ENCODE measurements around the gene CBLN4.

CBLN4 gene

DNA sequence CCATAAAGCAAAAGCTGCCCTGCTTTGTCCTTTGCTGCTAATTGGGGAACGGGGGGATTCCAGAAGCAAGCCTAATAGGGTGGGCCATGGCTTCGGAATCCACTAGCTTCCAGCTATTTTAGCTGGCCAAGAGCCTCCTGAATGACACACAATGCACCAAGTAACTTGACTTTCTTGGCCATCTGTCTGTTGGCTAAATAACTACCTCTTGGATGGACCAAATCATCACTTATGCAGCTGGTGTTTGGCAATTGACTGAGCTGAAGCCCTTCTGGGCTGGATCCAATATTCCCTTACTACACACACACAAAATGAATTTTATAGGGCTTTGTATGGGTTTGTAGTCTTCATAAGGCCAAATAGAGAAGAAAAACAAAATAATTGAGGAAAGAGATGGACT is 8.8 kb upstream of the CBLN4 start:
- Histone ChIP-seq H3K27ac (ENCODE audit: low read length) (no peak overlapping the region), H3K4me2 (ENCODE audit: low read depth, low read length) (no peak overlapping the region)
- TF ChIP-seq CTCF (IDR thresholded peaks at IDR 0.05; ENCODE audit: low read length) (no peak), EZH2phosphoT487 (IDR thresholded peaks at IDR 0.05; ENCODE audit: low read length) (no peak), EZH2 (optimal IDR thresholded peaks at IDR 0.05; ENCODE audit: low read depth, low read length) (no peak)

GRCh38 chr20:56004611-56005388 is 519 bp downstream of the CBLN4 start:
- Histone ChIP-seq H3K9me2 (replicated peaks; ENCODE audit: insufficient read depth, low read length) (no peaks in the 10 kb centered on the region), H3K27ac (ENCODE audit: low read length) (no peak overlapping the region), H3F3A (ENCODE audit: insufficient read depth, low read length) (no peaks in the 10 kb centered on the region), H3K79me2 (ENCODE audit: low read length) (no peaks in the 10 kb centered on the region), H3K4me3 (ENCODE audit: low read length) (no peak overlapping the region), H3K9ac (ENCODE audit: low read length) (no peak overlapping the region), H4K20me1 (ENCODE audit: insufficient read depth, low read length) (no peaks in the 10 kb centered on the region), H2AFZ (ENCODE audit: low read length) (no peak overlapping the region), H3K9me3 (replicated peaks; ENCODE audit: insufficient read depth, low read length) (no peaks in the 10 kb centered on the region), H3K4me2 (ENCODE audit: low read depth, low read length) (no peak overlapping the region), H3K4me1 (ENCODE audit: low read length) (no peaks in the 10 kb centered on the region), H3K27me3 (replicated peaks; ENCODE audit: insufficient read depth, low read length) (no peaks in the 10 kb centered on the region), H3K36me3 (replicated peaks; ENCODE audit: insufficient read depth, low read length) (no peaks in the 10 kb centered on the region)
- no peak for DNase-seq
- TF ChIP-seq EZH2 (optimal IDR thresholded peaks at IDR 0.05; ENCODE audit: low read depth, low read length) = no peak
- TF ChIP-seq CTCF (IDR thresholded peaks at IDR 0.05; ENCODE audit: low read length) = no peak
- TF ChIP-seq EZH2phosphoT487 (IDR thresholded peaks at IDR 0.05; ENCODE audit: low read length) = no peak

More for the DNA sequence above, 8.8 kb upstream of the CBLN4 start:
- Histone ChIP-seq H3K9me2 (replicated peaks; ENCODE audit: insufficient read depth, low read length) (no peaks in the 10 kb centered on the region), H3F3A (ENCODE audit: insufficient read depth, low read length) (no peaks in the 10 kb centered on the region), H4K20me1 (ENCODE audit: insufficient read depth, low read length) (no peaks in the 10 kb centered on the region), H2AFZ (ENCODE audit: low read length) (no peak overlapping the region), H3K79me2 (ENCODE audit: low read length) (no peaks in the 10 kb centered on the region), H3K4me1 (ENCODE audit: low read length) (no peaks in the 10 kb centered on the region), H3K9ac (ENCODE audit: low read length) (no peak overlapping the region), H3K9me3 (replicated peaks; ENCODE audit: insufficient read depth, low read length) (no peaks in the 10 kb centered on the region), H3K36me3 (replicated peaks; ENCODE audit: insufficient read depth, low read length) (no peaks in the 10 kb centered on the region), H3K4me3 (ENCODE audit: low read length) (no peak overlapping the region), H3K27me3 (replicated peaks; ENCODE audit: insufficient read depth, low read length) (no peaks in the 10 kb centered on the region)
- no peak for DNase-seq

DNA sequence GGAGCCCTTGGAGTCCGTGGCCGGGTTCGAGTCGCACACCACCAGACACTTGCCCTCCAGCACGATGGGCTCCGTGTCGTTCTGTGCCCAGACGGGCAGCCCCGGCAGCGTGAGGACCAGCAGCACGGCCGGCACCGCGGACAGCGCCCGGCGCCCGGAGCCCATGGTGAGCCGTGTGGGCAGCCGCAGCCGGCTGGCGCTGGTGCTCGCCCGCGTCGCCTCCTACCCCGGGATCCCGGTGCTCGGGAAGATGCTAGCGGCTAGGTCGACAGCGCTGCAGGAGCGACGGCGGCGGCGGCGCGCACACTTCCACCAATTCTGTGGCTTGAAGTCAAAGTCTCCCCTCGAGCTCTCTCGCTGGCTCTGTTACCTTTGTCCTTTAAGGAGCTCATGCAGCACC is 1.3 kb downstream of the CBLN4 start:
- no peaks in the 10 kb centered on the region for H3K27me3 ChIP-seq (replicated peaks; ENCODE audit: insufficient read depth, low read length)
- no peak overlapping the region for H3K9ac ChIP-seq (ENCODE audit: low read length)
- no peaks in the 10 kb centered on the region for H3K36me3 ChIP-seq (replicated peaks; ENCODE audit: insufficient read depth, low read length)
- H3K9me2 ChIP-seq (replicated peaks; ENCODE audit: insufficient read depth, low read length) = no peaks in the 10 kb centered on the region
- H4K20me1 ChIP-seq (ENCODE audit: insufficient read depth, low read length) = no peaks in the 10 kb centered on the region
- no peaks in the 10 kb centered on the region for H3F3A ChIP-seq (ENCODE audit: insufficient read depth, low read length)
- H3K4me2 ChIP-seq (ENCODE audit: low read depth, low read length) = no peak overlapping the region
- H3K4me1 ChIP-seq (ENCODE audit: low read length) = no peaks in the 10 kb centered on the region
- no peak overlapping the region for H3K4me3 ChIP-seq (ENCODE audit: low read length)
- no peak overlapping the region for H2AFZ ChIP-seq (ENCODE audit: low read length)
- H3K79me2 ChIP-seq (ENCODE audit: low read length) = no peaks in the 10 kb centered on the region
- no peak overlapping the region for H3K27ac ChIP-seq (ENCODE audit: low read length)
- no peak for DNase-seq
- H3K9me3 ChIP-seq (replicated peaks; ENCODE audit: insufficient read depth, low read length) = no peaks in the 10 kb centered on the region
- TF ChIP-seq EZH2phosphoT487 (IDR thresholded peaks at IDR 0.05; ENCODE audit: low read length) (no peak), CTCF (IDR thresholded peaks at IDR 0.05; ENCODE audit: low read length) (no peak), EZH2 (optimal IDR thresholded peaks at IDR 0.05; ENCODE audit: low read depth, low read length) (no peak)

All from MM.1S (cell line).